Osteoblast (primary cell): ENCODE results near the gene CCDC33. TPM values are rescaled to one million over a fixed set of nuclear protein-coding genes. Genes with fewer than 3 reads are reported as not detected.

Experiments used
- DNase-seq: peaks from one replicate; pipeline ENCODE4 v3.0.0; 2011; ENCODE audit warnings: low spot score, mixed read lengths; ENCODE audit not compliant: insufficient read length; ENCODE audit errors: missing footprints
- H2AFZ ChIP-seq: 2 replicates; pipeline ENCODE4 v1.6.0; 2011; ENCODE audit warnings: mild to moderate bottlenecking, low read length
- H3K27ac ChIP-seq: 2 replicates; pipeline ENCODE4 v1.5.1; 2011; ENCODE audit warnings: mild to moderate bottlenecking, low read depth, low read length, moderate library complexity
- H3K27me3 ChIP-seq: 2 replicates; pipeline ENCODE4 v1.6.0; 2012; ENCODE audit warnings: mild to moderate bottlenecking, control low read depth, inconsistent platforms, low read length, moderate library complexity; ENCODE audit not compliant: insufficient read depth
- H3K36me3 ChIP-seq: 2 replicates; pipeline ENCODE4 v1.5.1; 2011; ENCODE audit warnings: mild to moderate bottlenecking, low read length, control low read depth, moderate library complexity; ENCODE audit not compliant: insufficient read depth
- H3K4me1 ChIP-seq: 2 replicates; pipeline ENCODE4 v1.5.1; 2011; ENCODE audit warnings: mild to moderate bottlenecking, low read length, control low read depth, moderate library complexity; ENCODE audit not compliant: insufficient read depth
- H3K4me2 ChIP-seq: 2 replicates; pipeline ENCODE4 v1.6.0; 2011; ENCODE audit warnings: mild to moderate bottlenecking, low read length; ENCODE audit not compliant: insufficient read depth
- H3K4me3 ChIP-seq: fragments of 200-600 bp; sonication (generic); 3 replicates; pipeline ENCODE4 v1.5.1; 2012; ENCODE audit warnings: mild to moderate bottlenecking, low read length, inconsistent platforms; ENCODE audit not compliant: insufficient read depth
- H3K79me2 ChIP-seq: 2 replicates; pipeline ENCODE4 v1.6.0; 2012; ENCODE audit warnings: mild to moderate bottlenecking, low read length, control low read depth, inconsistent platforms; ENCODE audit not compliant: insufficient read depth
- H3K9me3 ChIP-seq: 2 replicates; pipeline ENCODE4 v1.5.1; 2011; ENCODE audit warnings: low read depth, low read length, control low read depth
- H4K20me1 ChIP-seq: 2 replicates; pipeline ENCODE4 v1.6.0; 2012; ENCODE audit warnings: mild to moderate bottlenecking, low read length, control low read depth; ENCODE audit not compliant: insufficient read depth
- CTCF ChIP-seq: IDR thresholded peaks from 2 replicates; pipeline ENCODE4 v1.5.1; 2011; ENCODE audit warnings: mild to moderate bottlenecking, low read depth, low read length, moderate library complexity; ENCODE audit errors: extremely low read depth
- total RNA-seq: library from RNA; depleted of rRNA; stranded (reverse); fragments of >200 nt; gene quantifications from 2 replicates; pipeline ENCODE4 v1.2.3, GENCODE V29; 2012

CCDC33 gene
- total RNA-seq, 1 donor, result not detected

DNA sequence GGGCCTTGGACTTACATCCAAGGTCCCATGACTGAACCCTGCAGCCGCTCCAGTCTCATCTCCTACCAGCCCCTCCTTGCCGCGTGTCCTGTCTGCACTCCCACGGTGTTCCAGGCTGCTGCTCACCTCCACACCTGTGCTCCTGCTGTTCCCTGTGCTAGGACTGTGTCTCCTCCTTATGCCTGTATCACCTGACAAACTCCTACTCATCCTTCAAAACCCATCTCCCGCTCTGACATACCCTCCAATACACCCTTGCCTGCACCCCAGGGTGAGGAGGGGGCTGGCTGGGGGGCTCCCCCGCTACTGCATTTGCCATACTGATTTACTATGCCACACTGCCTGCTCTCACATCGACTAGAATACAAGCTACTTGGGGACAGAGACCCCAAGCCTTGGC, 77.8 kb downstream of the CCDC33 start:
- Histone ChIP-seq H4K20me1 (no peaks in the 10 kb centered on the region), H3K79me2 (no peaks in the 10 kb centered on the region), H2AFZ (no peak overlapping the region), H3K4me3 (no peak overlapping the region), H3K36me3 (no peaks in the 10 kb centered on the region), H3K27me3 (peaks cover 6% of the 10 kb centered on the region), H3K9me3 (no peaks in the 10 kb centered on the region), H3K4me2 (no peak overlapping the region), H3K27ac (no peak overlapping the region), H3K4me1 (peaks cover 18% of the 10 kb centered on the region)
- no peak for TF ChIP-seq CTCF
- no peak for DNase-seq

DNA sequence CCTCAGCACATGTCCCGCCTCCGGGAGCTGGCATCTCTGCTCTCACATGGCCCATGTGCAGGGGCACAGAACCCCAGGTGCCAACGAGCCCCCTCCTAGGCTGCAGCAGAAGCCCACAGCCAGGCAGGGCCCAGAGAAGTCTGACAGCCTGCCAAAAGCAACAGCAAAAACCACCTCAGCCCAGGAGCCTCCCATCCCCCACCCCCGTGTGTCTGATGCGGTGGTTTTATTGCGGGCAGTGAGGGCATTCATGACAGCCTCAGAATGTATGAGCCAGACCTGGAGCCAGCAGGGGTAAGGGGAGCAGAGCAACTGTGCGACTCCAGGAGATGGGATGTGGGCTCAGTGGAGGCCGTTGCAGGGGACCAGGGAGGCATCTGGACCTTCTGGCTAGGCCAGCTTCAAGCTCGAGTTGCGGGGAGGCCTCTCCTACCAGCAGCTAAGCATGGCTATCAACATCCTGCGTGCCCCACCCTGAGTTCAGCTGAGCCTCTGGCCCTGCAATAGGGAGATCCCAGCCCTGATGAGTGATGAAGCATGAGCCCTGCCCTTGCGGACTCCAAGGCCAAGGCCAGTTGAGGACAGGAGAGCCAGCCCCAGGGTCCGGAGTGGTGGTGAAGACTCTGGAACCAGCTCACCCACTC, 78.8 kb downstream of the CCDC33 start:
- H3K4me3 ChIP-seq, result no peak overlapping the region
- no peak for DNase-seq
- H3K27me3 ChIP-seq, result no peaks in the 10 kb centered on the region
- H3K36me3 ChIP-seq, result no peaks in the 10 kb centered on the region
- H4K20me1 ChIP-seq, result no peaks in the 10 kb centered on the region
- no peak overlapping the region for H3K4me2 ChIP-seq
- H3K4me1 ChIP-seq, result peaks cover 28% of the 10 kb centered on the region
- no peak overlapping the region for H2AFZ ChIP-seq
- no peaks in the 10 kb centered on the region for H3K9me3 ChIP-seq
- no peaks in the 10 kb centered on the region for H3K79me2 ChIP-seq
- no peak for TF ChIP-seq CTCF
- no peak overlapping the region for H3K27ac ChIP-seq

DNA sequence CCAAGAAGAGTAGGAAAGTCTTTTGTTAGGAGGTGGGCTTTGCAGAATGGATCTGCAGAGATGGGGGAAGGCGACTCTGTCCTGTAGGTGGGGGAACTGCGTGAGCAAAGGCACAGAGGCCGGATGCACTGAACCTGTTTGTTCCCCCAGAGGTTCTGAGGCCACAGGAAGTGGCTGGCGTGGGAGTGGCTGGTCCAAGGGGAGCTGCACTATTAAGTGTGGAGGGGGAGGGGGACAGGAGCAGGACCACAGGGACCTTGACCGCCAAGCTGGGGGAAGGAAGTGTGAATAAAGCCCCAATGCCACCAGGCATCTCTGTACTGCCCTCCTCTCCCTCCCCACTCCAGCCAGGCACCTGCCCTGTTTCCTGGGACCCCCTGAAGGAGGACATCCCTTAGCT, 79.5 kb downstream of the CCDC33 start:
- Histone ChIP-seq H3K4me2 (no peak overlapping the region), H3K4me1 (peaks cover 28% of the 10 kb centered on the region), H3K4me3 (no peak overlapping the region), H2AFZ (no peak overlapping the region), H3K27me3 (no peaks in the 10 kb centered on the region), H3K79me2 (no peaks in the 10 kb centered on the region), H3K27ac (no peak overlapping the region), H3K36me3 (no peaks in the 10 kb centered on the region), H4K20me1 (no peaks in the 10 kb centered on the region), H3K9me3 (no peaks in the 10 kb centered on the region)
- no peak for TF ChIP-seq CTCF
- DNase-seq, result no peak

GRCh38 chr15:74316141-74316540, 80.0 kb downstream of the CCDC33 start:
- no peak for DNase-seq
- Histone ChIP-seq H3K27me3 (no peaks in the 10 kb centered on the region), H3K4me1 (peaks cover 28% of the 10 kb centered on the region), H3K9me3 (no peaks in the 10 kb centered on the region), H3K79me2 (no peaks in the 10 kb centered on the region), H4K20me1 (no peaks in the 10 kb centered on the region), H2AFZ (no peak overlapping the region), H3K36me3 (no peaks in the 10 kb centered on the region), H3K27ac (no peak overlapping the region), H3K4me3 (no peak overlapping the region), H3K4me2 (no peak overlapping the region)
- no peak for TF ChIP-seq CTCF
